LNCAP (cell line): ENCODE data around the gene FSIP1.

ENCODE experiments used
- TF ChIP-seq, protein P1 (sequence below): fragments of 450-650 bp; IDR thresholded peaks from 2 replicates; pipeline ENCODE4 v1.5.1; 2017; ENCODE audit warnings: mild to moderate bottlenecking

Gene FSIP1

DNA sequence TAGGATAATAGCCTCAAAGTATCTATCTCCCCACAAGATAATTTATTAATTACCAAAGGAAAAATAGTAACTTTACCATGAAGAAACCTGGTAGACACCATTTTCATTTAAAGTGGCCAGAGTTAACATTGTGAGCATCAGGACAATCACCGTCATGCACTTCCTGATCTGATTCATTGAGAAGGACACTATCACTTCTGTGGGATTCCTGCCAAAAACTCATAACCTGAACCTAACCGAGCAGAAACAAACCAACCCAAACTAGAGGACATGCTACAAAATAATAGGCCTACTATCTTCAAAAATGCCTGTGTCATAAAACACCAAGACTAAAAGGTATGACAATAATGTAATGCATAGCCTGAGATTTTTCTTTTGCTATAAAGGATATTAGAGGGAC is 39.0 kb downstream of the FSIP1 start:
- TF ChIP-seq, protein P1, sequence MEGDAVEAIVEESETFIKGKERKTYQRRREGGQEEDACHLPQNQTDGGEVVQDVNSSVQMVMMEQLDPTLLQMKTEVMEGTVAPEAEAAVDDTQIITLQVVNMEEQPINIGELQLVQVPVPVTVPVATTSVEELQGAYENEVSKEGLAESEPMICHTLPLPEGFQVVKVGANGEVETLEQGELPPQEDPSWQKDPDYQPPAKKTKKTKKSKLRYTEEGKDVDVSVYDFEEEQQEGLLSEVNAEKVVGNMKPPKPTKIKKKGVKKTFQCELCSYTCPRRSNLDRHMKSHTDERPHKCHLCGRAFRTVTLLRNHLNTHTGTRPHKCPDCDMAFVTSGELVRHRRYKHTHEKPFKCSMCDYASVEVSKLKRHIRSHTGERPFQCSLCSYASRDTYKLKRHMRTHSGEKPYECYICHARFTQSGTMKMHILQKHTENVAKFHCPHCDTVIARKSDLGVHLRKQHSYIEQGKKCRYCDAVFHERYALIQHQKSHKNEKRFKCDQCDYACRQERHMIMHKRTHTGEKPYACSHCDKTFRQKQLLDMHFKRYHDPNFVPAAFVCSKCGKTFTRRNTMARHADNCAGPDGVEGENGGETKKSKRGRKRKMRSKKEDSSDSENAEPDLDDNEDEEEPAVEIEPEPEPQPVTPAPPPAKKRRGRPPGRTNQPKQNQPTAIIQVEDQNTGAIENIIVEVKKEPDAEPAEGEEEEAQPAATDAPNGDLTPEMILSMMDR: no peak

GRCh38 chr15:39741258-39741657 is 41.4 kb downstream of the FSIP1 start:
- TF ChIP-seq, protein P1: no peak

DNA sequence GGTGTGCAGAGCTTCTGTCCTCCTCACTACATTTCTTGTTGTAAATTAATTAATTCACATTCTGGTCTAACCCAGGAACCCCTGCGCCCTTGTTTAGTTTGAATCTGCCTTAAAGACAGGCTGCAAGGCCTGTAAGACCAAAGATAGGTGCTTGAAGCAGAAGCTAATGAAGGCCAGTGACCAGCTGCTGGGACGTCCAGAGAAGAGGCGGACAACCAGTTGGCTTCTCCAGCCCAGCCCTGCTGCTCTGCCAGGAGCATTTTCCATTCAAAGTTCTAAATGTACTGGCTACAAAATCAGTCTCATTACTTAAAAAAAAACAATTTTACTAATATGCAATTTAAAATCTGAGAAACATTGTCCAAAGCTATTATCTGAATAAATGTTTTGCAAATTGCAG is 43.6 kb downstream of the FSIP1 start:
- TF ChIP-seq, protein P1: no peak

- TF ChIP-seq, protein P1: no peak
Observed at GRCh38 chr15:39737196-39737550, 45.5 kb downstream of the FSIP1 start.

GRCh38 chr15:39736412-39737195 is 46.0 kb downstream of the FSIP1 start:
- TF ChIP-seq, protein P1: no peak

GRCh38 chr15:39735120-39735717 is 47.4 kb downstream of the FSIP1 start:
- TF ChIP-seq, protein P1: no peak

- TF ChIP-seq, protein P1: no peak
Observed at GRCh38 chr15:39731266-39731665, 51.4 kb downstream of the FSIP1 start.
